Stimulated activated CD4-positive, alpha-beta T cell treated with anti-CD3 and anti-CD28 coated beads, Interleukin-1b, Interleukin-23, amount 100 ng/mL, for 1 hour (primary cell): Measurements from ENCODE around the gene ZFYVE21.

ENCODE experiments used
- DNase-seq, 2 donors: peaks; one replicate each; pipeline ENCODE4 v3.0.0-alpha.2; 2020; ENCODE audit warnings: low read depth in 2 of 2

The ZFYVE21 gene

GRCh38 chr14:103725001-103725682 lies 9.5 kb downstream of the ZFYVE21 start:
- DNase-seq = no peak

- DNase-seq = no peak
Observed at GRCh38 chr14:103725739-103726395, 10.3 kb downstream of the ZFYVE21 start.

- no peak for DNase-seq
Observed at GRCh38 chr14:103726474-103726873, 10.9 kb downstream of the ZFYVE21 start.

- DNase-seq = no peak
Observed at GRCh38 chr14:103727313-103727980, 11.8 kb downstream of the ZFYVE21 start.

GRCh38 chr14:103728141-103728540 lies 12.5 kb downstream of the ZFYVE21 start:
- DNase-seq = no peak

GRCh38 chr14:103728721-103729120 lies 13.1 kb downstream of the ZFYVE21 start:
- no peak for DNase-seq

GRCh38 chr14:103729496-103730448 lies 14.2 kb downstream of the ZFYVE21 start:
- no peak for DNase-seq

DNA sequence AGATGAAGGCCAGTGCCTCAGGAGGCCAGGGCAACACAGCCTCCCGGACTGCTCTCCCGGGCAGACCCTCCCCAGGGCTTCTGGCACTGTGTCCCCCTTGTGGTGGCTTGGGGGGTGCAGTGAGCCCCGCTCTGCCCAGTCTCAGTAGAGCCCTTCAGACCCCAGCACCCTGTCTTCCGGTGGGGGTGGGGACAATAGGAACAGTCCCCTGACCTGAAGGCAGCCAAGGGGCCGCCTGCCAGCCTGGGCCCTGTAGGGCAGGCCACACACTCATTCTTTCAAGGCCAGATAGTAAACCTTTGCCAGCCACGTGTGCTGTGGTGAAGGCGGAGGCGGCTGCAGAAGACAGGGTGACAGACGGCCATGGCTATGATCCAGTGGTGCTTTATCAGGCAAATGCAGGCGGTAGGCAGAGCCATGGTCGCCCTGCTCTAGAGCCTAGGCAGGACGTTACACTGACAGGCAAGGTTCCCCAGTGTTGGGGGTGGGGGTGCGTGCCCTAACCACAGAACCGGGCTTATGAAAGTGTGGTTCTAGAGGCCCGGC lies 15.0 kb downstream of the ZFYVE21 start:
- DNase-seq = no peak

- no peak for DNase-seq
Observed at GRCh38 chr14:103731481-103731880, 15.9 kb downstream of the ZFYVE21 start.

DNA sequence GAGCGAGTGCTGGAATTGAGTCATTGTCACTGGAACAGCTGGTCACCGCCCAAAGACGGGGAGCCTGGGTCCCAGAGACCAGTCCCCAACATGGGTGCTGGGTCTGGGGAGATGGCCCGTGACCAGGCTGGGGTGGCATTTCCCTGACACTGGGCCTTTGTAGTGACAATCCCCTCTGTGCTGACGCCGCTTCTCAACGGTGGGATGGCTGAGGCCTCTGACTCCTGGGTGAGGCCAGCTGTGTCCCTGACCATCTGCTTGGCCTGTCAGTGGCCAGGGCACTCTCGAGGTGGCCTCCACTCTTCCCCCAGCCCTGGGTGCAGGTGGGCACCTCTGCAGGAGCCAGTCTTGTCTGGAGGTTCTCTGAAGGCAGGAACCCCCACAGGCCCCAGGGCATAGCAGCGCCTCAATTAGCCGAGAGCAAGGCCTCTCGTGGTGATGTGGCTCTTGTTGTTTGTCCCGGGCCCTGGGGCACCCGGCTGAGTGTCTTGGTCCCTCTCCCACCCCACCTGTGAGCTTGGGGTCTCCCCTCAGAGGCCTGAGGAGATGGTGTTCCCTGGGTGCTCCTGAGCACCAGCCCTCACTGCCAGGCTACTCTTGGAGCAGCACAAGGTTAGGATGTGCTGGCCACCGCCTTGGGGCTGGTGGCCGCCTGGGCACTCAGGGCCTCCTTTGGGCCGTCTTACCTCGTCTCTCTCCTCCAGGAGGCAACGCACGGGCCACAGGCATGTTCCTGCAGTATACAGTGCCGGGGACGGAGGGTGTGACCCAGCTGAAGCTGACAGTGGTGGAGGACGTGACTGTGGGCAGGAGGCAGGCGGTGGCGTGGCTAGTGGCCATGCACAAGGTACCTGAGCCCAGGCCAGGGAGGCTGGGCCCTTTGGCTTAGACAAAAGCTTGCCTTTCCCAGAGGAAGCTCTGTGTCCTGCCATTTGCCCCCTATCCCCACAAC lies 16.6 kb downstream of the ZFYVE21 start:
- no peak for DNase-seq

DNA sequence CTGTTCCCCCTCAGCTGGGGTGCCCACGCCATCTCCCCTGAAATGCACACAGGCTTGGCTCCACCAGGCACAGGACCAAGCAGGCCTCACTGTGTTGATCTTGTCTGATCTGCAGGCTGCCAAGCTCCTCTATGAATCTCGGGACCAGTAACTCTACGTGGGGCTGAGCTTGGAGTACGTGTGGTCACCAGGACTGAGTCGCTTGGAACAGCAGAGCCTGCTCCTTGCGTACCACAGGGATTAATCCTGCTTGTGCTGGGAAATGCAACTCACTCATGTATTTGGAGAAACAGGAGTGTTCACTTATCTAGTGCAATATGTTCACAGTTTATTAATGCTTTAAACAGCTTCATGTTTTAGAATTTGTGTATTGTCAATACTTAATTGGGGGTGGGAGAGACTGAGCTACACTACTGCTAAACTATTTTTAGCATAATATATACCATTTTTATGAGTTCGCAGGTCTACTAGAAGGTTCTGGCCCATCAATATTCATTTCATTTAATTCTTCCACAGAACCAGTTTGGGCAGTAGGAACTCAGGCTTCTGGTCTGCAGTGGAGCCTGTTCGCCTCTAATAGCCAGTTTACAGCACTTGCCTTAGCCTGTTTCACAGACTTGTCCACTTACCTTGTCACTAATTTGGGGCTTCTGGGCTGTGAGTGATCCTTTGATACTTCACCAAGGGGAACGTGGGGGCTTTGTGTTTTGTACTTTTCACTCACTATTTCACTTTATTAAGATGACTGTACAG lies 17.4 kb downstream of the ZFYVE21 start:
- no peak for DNase-seq

DNA sequence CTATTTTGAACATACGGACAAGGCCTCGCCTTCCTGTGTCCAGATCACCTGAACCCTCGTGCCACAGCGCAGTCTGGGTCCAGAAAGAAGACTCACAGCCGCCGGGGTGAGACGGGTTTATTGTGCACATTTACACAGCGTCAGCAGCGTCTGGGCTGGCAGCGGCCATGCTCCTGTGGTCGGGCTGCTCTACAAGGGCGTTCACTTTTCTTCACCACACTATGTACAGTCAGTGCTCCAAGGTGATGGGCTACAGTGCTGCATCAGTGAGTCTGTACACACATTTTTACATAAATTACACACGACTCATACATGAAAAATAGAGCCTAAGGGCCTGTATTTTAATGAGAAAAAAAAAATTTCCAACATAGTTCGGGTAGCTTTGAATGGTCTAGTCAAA lies 18.0 kb downstream of the ZFYVE21 start:
- DNase-seq = no peak

DNA sequence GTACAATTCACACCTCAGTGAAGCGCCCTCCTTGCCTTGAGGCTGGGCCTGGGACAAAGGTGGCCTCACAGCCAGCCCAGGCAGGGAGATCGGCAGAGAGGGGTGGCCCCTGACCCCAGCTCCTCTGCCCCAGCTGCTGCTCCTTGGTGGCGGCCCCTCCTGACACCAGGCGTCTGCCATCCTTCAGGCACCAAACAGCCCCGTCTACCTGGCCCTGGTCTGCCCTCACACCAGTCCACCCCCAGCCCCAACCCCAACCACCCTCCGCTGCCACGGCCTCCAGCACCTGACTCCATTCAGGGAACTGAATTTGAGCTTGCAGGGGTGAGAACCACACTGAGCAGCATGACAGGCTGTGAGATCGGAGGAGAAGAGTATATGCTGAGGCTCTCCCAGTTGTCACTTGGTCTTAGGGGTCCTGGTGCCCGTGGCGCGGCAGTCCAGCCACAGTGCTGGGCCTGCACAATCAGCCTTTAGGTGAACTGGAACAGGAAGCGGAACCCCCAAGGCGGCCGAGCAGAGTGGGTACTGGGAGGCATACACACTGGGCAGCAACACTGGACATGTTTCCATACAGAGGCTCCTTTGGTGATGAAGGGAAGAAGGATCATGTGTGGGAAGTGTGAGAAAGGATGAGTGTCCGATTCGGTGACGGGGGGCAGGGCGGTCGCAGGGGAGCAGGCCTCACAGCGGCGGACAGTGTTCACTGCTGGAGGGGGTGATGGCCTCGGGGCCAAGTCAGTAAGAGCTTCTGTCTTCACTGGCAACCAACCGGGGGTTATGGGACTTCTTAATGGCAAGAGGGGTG lies 18.7 kb downstream of the ZFYVE21 start:
- no peak for DNase-seq

- no peak for DNase-seq
Observed at GRCh38 chr14:103735022-103735421, 19.4 kb downstream of the ZFYVE21 start.

- DNase-seq = no peak
Observed at GRCh38 chr14:103735439-103735814, 19.8 kb downstream of the ZFYVE21 start.

DNA sequence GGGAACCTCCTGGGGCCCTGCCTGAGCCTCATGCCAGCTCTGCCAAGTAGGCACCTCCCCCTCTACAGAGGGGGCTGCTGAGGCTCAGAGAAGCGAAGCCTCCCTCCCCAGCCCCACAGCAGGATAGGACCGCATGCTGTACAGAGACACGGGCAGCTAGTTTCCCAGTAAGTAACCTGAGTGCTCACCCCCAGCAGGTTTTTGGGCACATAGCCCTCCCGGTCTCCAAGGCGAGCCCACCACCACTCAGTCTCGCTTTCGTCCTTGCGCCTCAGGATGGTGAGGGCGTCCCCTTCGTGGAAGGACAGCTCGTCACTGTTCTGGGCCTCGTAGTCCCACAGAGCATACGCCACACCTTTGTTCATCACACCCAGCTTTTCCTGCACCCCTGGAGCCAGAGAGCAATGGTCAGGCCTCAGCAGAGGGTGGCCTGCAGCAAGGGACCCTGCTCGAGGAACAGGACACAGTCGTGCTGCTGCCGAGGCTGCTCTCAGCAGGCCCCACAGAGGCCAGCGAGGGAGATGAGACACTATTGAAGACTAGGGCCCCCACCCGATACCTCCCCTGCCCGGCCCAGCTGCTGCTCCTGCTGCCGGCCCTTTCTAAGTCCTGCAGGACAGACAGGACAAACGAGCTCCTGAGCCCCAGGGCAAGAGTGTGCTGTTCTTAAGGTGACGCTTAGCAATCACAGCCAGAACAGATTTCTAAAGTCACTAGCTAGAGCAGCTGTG lies 20.4 kb downstream of the ZFYVE21 start:
- no peak for DNase-seq

- DNase-seq = no peak
Observed at GRCh38 chr14:103736546-103737431, 21.2 kb downstream of the ZFYVE21 start.
